ENCODE measurements around the gene MSH5. TPM values are rescaled to one million over a fixed set of nuclear protein-coding genes. Genes with fewer than 3 reads are reported as not detected.
"Not testable (repeated sequence)": the region's sequence is repeated elsewhere in the genome, so short reads cannot be mapped to it uniquely, and the experiment has no call there.

MSH5 gene
- polyA plus RNA-seq, 1 donor (not counting 4 experiments of a cell fraction or from before 2014, with no cell fraction given): 14.8 TPM

GRCh38 chr6:31797588-31797987, 57.8 kb downstream of the MSH5 start:
- peaks cover 26% of the 10 kb centered on the region for H3K4me1 ChIP-seq (ENCODE audit: control insufficient read depth, extremely low read depth, insufficient read depth, low read length)
- dilution Hi-C loops (cut with MboI; ENCODE audit: extremely low pct_ligation_motif_present, low sequenced_read_pairs): no loop called here
- no peak overlapping the region for H2AFZ ChIP-seq (ENCODE audit: control insufficient read depth, low read length)
- H3K9me3 ChIP-seq (ENCODE audit: control insufficient read depth, low read depth, low read length): no peaks in the 10 kb centered on the region
- peaks cover 0 to 9% of the 10 kb centered on the region in 2 experiments for H3K36me3 ChIP-seq (ENCODE audit: control insufficient read depth in 2 of 2, extremely low read depth in 1 of 2, insufficient read depth in 2 of 2, low read length in 2 of 2)
- no peaks in the 10 kb centered on the region for H3K9me1 ChIP-seq (ENCODE audit: control insufficient read depth, extremely low read depth, insufficient read depth, low read length)
- TF ChIP-seq EZH2 (IDR thresholded peaks at IDR 0.05; ENCODE audit: low read length): no peak
- TF ChIP-seq, protein P1, sequence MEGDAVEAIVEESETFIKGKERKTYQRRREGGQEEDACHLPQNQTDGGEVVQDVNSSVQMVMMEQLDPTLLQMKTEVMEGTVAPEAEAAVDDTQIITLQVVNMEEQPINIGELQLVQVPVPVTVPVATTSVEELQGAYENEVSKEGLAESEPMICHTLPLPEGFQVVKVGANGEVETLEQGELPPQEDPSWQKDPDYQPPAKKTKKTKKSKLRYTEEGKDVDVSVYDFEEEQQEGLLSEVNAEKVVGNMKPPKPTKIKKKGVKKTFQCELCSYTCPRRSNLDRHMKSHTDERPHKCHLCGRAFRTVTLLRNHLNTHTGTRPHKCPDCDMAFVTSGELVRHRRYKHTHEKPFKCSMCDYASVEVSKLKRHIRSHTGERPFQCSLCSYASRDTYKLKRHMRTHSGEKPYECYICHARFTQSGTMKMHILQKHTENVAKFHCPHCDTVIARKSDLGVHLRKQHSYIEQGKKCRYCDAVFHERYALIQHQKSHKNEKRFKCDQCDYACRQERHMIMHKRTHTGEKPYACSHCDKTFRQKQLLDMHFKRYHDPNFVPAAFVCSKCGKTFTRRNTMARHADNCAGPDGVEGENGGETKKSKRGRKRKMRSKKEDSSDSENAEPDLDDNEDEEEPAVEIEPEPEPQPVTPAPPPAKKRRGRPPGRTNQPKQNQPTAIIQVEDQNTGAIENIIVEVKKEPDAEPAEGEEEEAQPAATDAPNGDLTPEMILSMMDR (optimal IDR thresholded peaks at IDR 0.05 in 1 of 3, IDR thresholded peaks at IDR 0.05 in 1 of 3, conservative IDR thresholded peaks at IDR 0.05 in 1 of 3; ENCODE audit: extremely low read depth in 1 of 3, insufficient read depth in 2 of 3, low read length in 3 of 3): no peak
- H3K27me3 ChIP-seq (ENCODE audit: control insufficient read depth, extremely low read depth, insufficient read depth, low read length): no peaks in the 10 kb centered on the region
- H3K9ac ChIP-seq (ENCODE audit: control insufficient read depth, extremely low read depth, insufficient read depth, low read length): no peak overlapping the region
- peaks cover 25% of the 10 kb centered on the region for H3K79me2 ChIP-seq (ENCODE audit: control insufficient read depth, insufficient read depth, low read length)
- peak overlapping the region; percentile 2 for H3K4me2 ChIP-seq (ENCODE audit: control insufficient read depth, extremely low read depth, insufficient read depth, low read depth, low read length)
- FAIRE-seq (no peak), DNase-seq (ENCODE audit: low read depth, low spot score) (no peak)
- no peak overlapping the region for H3K27ac ChIP-seq (ENCODE audit: control insufficient read depth, insufficient read depth, low read length)
- H3K4me3 ChIP-seq (ENCODE audit: control insufficient read depth in 2 of 3, extremely low read depth in 1 of 3, insufficient read depth in 2 of 3, low read depth in 1 of 3, low read length in 3 of 3): no peak overlapping the region
- H4K20me1 ChIP-seq (ENCODE audit: control insufficient read depth, extremely low read depth, insufficient read depth, low read length): no peaks in the 10 kb centered on the region

DNA sequence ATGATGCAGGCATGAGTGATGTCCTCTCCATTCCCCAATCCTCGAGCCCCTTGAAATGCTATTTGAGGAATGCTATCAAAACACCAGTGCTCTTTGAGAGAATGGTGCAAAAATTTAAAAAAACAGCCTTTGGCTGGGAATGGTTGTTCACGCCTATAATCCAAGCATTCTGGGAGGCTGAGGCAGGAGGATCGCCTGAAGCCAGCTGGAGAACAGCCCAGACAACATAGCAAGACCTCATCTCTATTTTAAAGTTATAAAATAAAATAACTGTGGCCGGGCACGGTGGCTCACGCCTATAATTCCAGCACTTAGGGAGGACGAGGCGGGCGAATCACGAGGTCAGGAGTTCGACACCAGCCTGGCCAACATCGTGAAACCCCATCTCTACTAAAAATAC, 60.0 kb downstream of the MSH5 start:
- Histone ChIP-seq H3K9me1 (ENCODE audit: control insufficient read depth, extremely low read depth, insufficient read depth, low read length) (no peaks in the 10 kb centered on the region), H3K27me3 (ENCODE audit: control insufficient read depth, extremely low read depth, insufficient read depth, low read length) (no peaks in the 10 kb centered on the region), H3K27ac (ENCODE audit: control insufficient read depth, insufficient read depth, low read length) (no peak overlapping the region), H3K9ac (ENCODE audit: control insufficient read depth, extremely low read depth, insufficient read depth, low read length) (no peak overlapping the region), H3K79me2 (ENCODE audit: control insufficient read depth, insufficient read depth, low read length) (peaks cover 11% of the 10 kb centered on the region), H3K4me2 (ENCODE audit: control insufficient read depth, extremely low read depth, insufficient read depth, low read depth, low read length) (no peak overlapping the region), H4K20me1 (ENCODE audit: control insufficient read depth, extremely low read depth, insufficient read depth, low read length) (no peaks in the 10 kb centered on the region), H2AFZ (ENCODE audit: control insufficient read depth, low read length) (no peak overlapping the region), H3K36me3 (ENCODE audit: control insufficient read depth in 2 of 2, extremely low read depth in 1 of 2, insufficient read depth in 2 of 2, low read length in 2 of 2) (peaks cover 0 to 5% of the 10 kb centered on the region in 2 experiments), H3K4me1 (ENCODE audit: control insufficient read depth, extremely low read depth, insufficient read depth, low read length) (peaks cover 16% of the 10 kb centered on the region), H3K4me3 (ENCODE audit: control insufficient read depth in 2 of 3, extremely low read depth in 1 of 3, insufficient read depth in 2 of 3, low read depth in 1 of 3, low read length in 3 of 3) (no peak overlapping the region), H3K9me3 (ENCODE audit: control insufficient read depth, low read depth, low read length) (no peaks in the 10 kb centered on the region)
- dilution Hi-C loops (cut with MboI; ENCODE audit: extremely low pct_ligation_motif_present, low sequenced_read_pairs): no loop called here
- TF ChIP-seq, protein P1 (optimal IDR thresholded peaks at IDR 0.05 in 1 of 3, IDR thresholded peaks at IDR 0.05 in 1 of 3, conservative IDR thresholded peaks at IDR 0.05 in 1 of 3; ENCODE audit: extremely low read depth in 1 of 3, insufficient read depth in 2 of 3, low read length in 3 of 3): no peak
- TF ChIP-seq EZH2 (IDR thresholded peaks at IDR 0.05; ENCODE audit: low read length): no peak
- DNase-seq (ENCODE audit: low read depth, low spot score) (no peak), FAIRE-seq (no peak)

DNA sequence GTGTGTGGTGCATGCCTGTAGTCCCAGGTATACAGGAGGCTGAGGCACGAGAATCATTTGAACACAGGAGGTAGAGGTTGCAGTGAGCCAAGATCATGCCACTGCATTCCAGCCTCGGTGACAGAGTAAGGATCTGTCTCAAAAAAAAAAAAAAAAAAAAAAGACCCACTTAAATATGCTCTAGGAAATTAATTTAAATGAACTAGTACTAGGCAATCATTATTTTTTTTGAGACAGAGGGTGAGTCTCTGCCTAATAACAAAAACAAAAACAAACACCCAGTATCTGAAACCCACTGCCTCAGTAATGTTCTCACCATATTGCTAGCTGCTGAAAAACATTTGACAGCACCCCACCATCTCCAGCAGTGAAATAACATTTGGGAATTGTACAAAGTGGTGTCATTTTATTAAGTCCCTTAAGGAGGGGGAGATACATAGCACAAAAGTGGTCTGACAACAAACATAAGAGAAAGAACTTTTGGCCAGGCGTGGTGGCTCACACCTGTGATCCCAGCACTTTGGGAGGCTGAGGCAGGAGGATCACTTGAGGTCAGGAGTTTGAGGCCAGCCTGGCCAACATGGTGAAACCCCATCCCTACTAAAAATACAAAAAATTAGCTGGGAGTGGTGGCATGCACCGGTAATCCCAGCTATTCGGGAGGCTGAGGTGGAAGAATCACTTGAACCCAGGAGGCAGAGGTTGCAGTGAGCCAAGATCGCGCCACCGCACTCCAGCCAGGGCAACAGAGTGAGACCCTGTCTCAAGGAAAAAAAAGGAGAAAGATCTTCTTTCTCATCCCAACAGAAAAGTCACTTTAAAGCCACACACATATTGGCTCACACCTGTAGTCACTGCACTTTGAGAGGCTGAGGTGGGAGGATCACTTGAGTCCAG, 61.5 kb downstream of the MSH5 start:
- not testable (repeated sequence) for H3K36me3 ChIP-seq (ENCODE audit: control insufficient read depth in 2 of 2, extremely low read depth in 1 of 2, insufficient read depth in 2 of 2, low read length in 2 of 2)

More for the DNA sequence above, 61.5 kb downstream of the MSH5 start:
- DNase-seq (ENCODE audit: low read depth, low spot score); FAIRE-seq; H3K4me3 ChIP-seq (ENCODE audit: control insufficient read depth in 2 of 3, extremely low read depth in 1 of 3, insufficient read depth in 2 of 3, low read depth in 1 of 3, low read length in 3 of 3); H3K9ac ChIP-seq (ENCODE audit: control insufficient read depth, extremely low read depth, insufficient read depth, low read length); H3K27me3 ChIP-seq (ENCODE audit: control insufficient read depth, extremely low read depth, insufficient read depth, low read length); H2AFZ ChIP-seq (ENCODE audit: control insufficient read depth, low read length); H3K27ac ChIP-seq (ENCODE audit: control insufficient read depth, insufficient read depth, low read length); H3K79me2 ChIP-seq (ENCODE audit: control insufficient read depth, insufficient read depth, low read length); dilution Hi-C loops (cut with MboI; ENCODE audit: extremely low pct_ligation_motif_present, low sequenced_read_pairs); H4K20me1 ChIP-seq (ENCODE audit: control insufficient read depth, extremely low read depth, insufficient read depth, low read length); H3K4me2 ChIP-seq (ENCODE audit: control insufficient read depth, extremely low read depth, insufficient read depth, low read depth, low read length); H3K9me1 ChIP-seq (ENCODE audit: control insufficient read depth, extremely low read depth, insufficient read depth, low read length); H3K9me3 ChIP-seq (ENCODE audit: control insufficient read depth, low read depth, low read length): not testable (repeated sequence)
- peaks cover 19% of the 10 kb centered on the region for H3K4me1 ChIP-seq (ENCODE audit: control insufficient read depth, extremely low read depth, insufficient read depth, low read length)

Measured in keratinocyte (primary cell).